OCI-LY1 (cell line): ENCODE measurements around the gene ERBB4.

Source experiments
- H2AFZ ChIP-seq: fragments of 200-600 bp; sonication (generic), shearing (Covaris generic); 2 replicates; pipeline ENCODE4 v1.6.0; 2014; ENCODE audit warnings: antibody characterized with exemption, mild to moderate bottlenecking, low read length
- H3F3A ChIP-seq: fragments of 200-600 bp; sonication (generic), shearing (Covaris generic); 2 replicates; pipeline ENCODE4 v1.6.0; 2014; ENCODE audit warnings: mild to moderate bottlenecking, antibody characterized with exemption, low read length, moderate library complexity; ENCODE audit not compliant: insufficient read depth
- H3K27ac ChIP-seq: fragments of 200-600 bp; sonication (generic); 2 replicates; pipeline ENCODE4 v1.5.1; 2014; ENCODE audit warnings: low read length, mixed run types, mild to moderate bottlenecking, low read depth; ENCODE audit not compliant: poor library complexity, severe bottlenecking
- H3K27me3 ChIP-seq: fragments of 200-600 bp; sonication (generic); 2 replicates; pipeline ENCODE4 v1.6.0; 2014; ENCODE audit warnings: antibody characterized with exemption, mild to moderate bottlenecking, low read length, moderate library complexity; ENCODE audit not compliant: insufficient read depth
- H3K36me3 ChIP-seq: fragments of 200-600 bp; sonication (generic); 2 replicates; pipeline ENCODE4 v1.6.1; 2014; ENCODE audit warnings: mild to moderate bottlenecking, antibody characterized with exemption, low read length, moderate library complexity, mixed read lengths; ENCODE audit not compliant: insufficient read depth
- H3K4me1 ChIP-seq: fragments of 200-600 bp; sonication (generic); 2 replicates; pipeline ENCODE4 v1.5.1; 2014; ENCODE audit warnings: mild to moderate bottlenecking, low read length, moderate library complexity; ENCODE audit not compliant: insufficient read depth, severe bottlenecking
- H3K4me2 ChIP-seq: fragments of 200-600 bp; sonication (generic), shearing (Covaris generic); 2 replicates; pipeline ENCODE4 v1.6.1; 2014; ENCODE audit warnings: low read length
- H3K4me3 ChIP-seq: fragments of 200-600 bp; sonication (generic); 2 replicates; pipeline ENCODE4 v1.5.1; 2014; ENCODE audit warnings: low read length, low read depth, mild to moderate bottlenecking, mixed read lengths; ENCODE audit not compliant: poor library complexity, severe bottlenecking
- H3K79me2 ChIP-seq: fragments of 200-600 bp; shearing (Covaris generic); 2 replicates; pipeline ENCODE4 v1.6.1; 2016; ENCODE audit warnings: mixed run types, low read length, mixed read lengths; ENCODE audit not compliant: insufficient read depth
- H3K9ac ChIP-seq: fragments of 200-600 bp; sonication (generic), shearing (Covaris generic); 2 replicates; pipeline ENCODE4 v1.6.1; 2014; ENCODE audit warnings: mild to moderate bottlenecking, low read length, mixed read lengths
- H3K9me2 ChIP-seq: fragments of 200-600 bp; sonication (generic), shearing (Covaris generic); 2 replicates; pipeline ENCODE4 v1.6.1; 2014; ENCODE audit warnings: low read depth, mild to moderate bottlenecking, low read length, mixed read lengths
- H3K9me3 ChIP-seq: fragments of 200-600 bp; shearing (Covaris generic); 2 replicates; pipeline ENCODE4 v1.6.1; 2014; ENCODE audit warnings: low read length, mixed read lengths
- H4K20me1 ChIP-seq: fragments of 200-600 bp; sonication (generic), shearing (Covaris generic); 2 replicates; pipeline ENCODE4 v1.6.0; 2016; ENCODE audit warnings: mild to moderate bottlenecking, low read length; ENCODE audit not compliant: insufficient read depth
- CTCF ChIP-seq: fragments of 200-600 bp; sonication (generic), shearing (Covaris generic); IDR thresholded peaks from 2 replicates; pipeline ENCODE4 v1.5.1; 2017; ENCODE audit warnings: mild to moderate bottlenecking, antibody characterized with exemption, low read length, moderate library complexity, mixed read lengths
- EZH2 ChIP-seq: fragments of 200-600 bp; sonication (generic), shearing (Covaris generic); IDR thresholded peaks from 2 replicates; pipeline ENCODE4 v1.8.0; 2017; ENCODE audit warnings: borderline replicate concordance, mixed run types, mild to moderate bottlenecking, antibody characterized with exemption, low read length, moderate library complexity, mixed read lengths

The ERBB4 gene

GRCh38 chr2:211671977-211672376 is 866.6 kb downstream of the ERBB4 start:
- Histone ChIP-seq H3K4me3 (no peak overlapping the region), H3F3A (no peaks in the 10 kb centered on the region), H3K9me3 (no peaks in the 10 kb centered on the region), H3K27me3 (no peaks in the 10 kb centered on the region), H4K20me1 (no peaks in the 10 kb centered on the region), H3K27ac (no peak overlapping the region), H3K79me2 (no peaks in the 10 kb centered on the region), H3K4me2 (no peak overlapping the region), H3K4me1 (no peaks in the 10 kb centered on the region), H2AFZ (no peak overlapping the region), H3K9me2 (no peaks in the 10 kb centered on the region), H3K36me3 (no peaks in the 10 kb centered on the region), H3K9ac (no peak overlapping the region)
- TF ChIP-seq CTCF = no peak
- TF ChIP-seq EZH2 = no peak

GRCh38 chr2:211665299-211665698 is 873.3 kb downstream of the ERBB4 start:
- Histone ChIP-seq H3K9me3 (no peaks in the 10 kb centered on the region), H3K79me2 (no peaks in the 10 kb centered on the region), H3K9me2 (no peaks in the 10 kb centered on the region), H3K9ac (no peak overlapping the region), H3K4me2 (no peak overlapping the region), H3F3A (no peaks in the 10 kb centered on the region), H3K4me1 (peaks cover 4% of the 10 kb centered on the region), H4K20me1 (no peaks in the 10 kb centered on the region), H3K4me3 (no peak overlapping the region), H3K36me3 (no peaks in the 10 kb centered on the region), H3K27ac (no peak overlapping the region), H2AFZ (no peak overlapping the region), H3K27me3 (no peaks in the 10 kb centered on the region)
- TF ChIP-seq CTCF = no peak
- TF ChIP-seq EZH2 = no peak

- Histone ChIP-seq H3K79me2 (no peaks in the 10 kb centered on the region), H3K27me3 (no peaks in the 10 kb centered on the region), H3K4me3 (no peak overlapping the region), H3K27ac (no peak overlapping the region), H2AFZ (no peak overlapping the region), H3K9me3 (no peaks in the 10 kb centered on the region), H3F3A (no peaks in the 10 kb centered on the region), H3K9ac (no peak overlapping the region), H3K4me1 (peaks cover 4% of the 10 kb centered on the region), H3K9me2 (no peaks in the 10 kb centered on the region), H4K20me1 (no peaks in the 10 kb centered on the region), H3K36me3 (no peaks in the 10 kb centered on the region), H3K4me2 (no peak overlapping the region)
- TF ChIP-seq EZH2 (no peak), CTCF (no peak)
Observed at GRCh38 chr2:211664321-211664720, 874.3 kb downstream of the ERBB4 start.
